AG10803 (cell line): ENCODE data around the gene TPPP.

Source experiments
- DNase-seq: peaks from one replicate; pipeline ENCODE4 v3.0.0; 2010; ENCODE audit warnings: low read depth
- H3K4me3 ChIP-seq: 2 replicates; pipeline ENCODE4 v1.5.1; 2011; ENCODE audit warnings: mild to moderate bottlenecking, low read length, control low read depth
- CTCF ChIP-seq: conservative IDR thresholded peaks from 2 replicates; pipeline ENCODE4 v1.5.1; 2011; ENCODE audit warnings: mild to moderate bottlenecking, low read length, control low read depth, inconsistent platforms

TPPP gene

GRCh38 chr5:664343-664993 lies 28.7 kb downstream of the TPPP start:
- H3K4me3 ChIP-seq: no peak overlapping the region
- no peak for TF ChIP-seq CTCF
- DNase-seq: no peak

GRCh38 chr5:663436-664342 lies 29.5 kb downstream of the TPPP start:
- DNase-seq: no peak
- no peak for TF ChIP-seq CTCF
- H3K4me3 ChIP-seq: no peak overlapping the region

- no peak for DNase-seq
- H3K4me3 ChIP-seq: no peak overlapping the region
- TF ChIP-seq CTCF: no peak
Observed at GRCh38 chr5:662751-663435, 30.3 kb downstream of the TPPP start.

- TF ChIP-seq CTCF: no peak
- DNase-seq: no peak
- no peak overlapping the region for H3K4me3 ChIP-seq
Observed at GRCh38 chr5:661891-662750, 31.0 kb downstream of the TPPP start.

- TF ChIP-seq CTCF: no peak
- no peak overlapping the region for H3K4me3 ChIP-seq
- no peak for DNase-seq
Observed at GRCh38 chr5:660491-661030, 32.6 kb downstream of the TPPP start.

GRCh38 chr5:659496-660263 lies 33.5 kb downstream of the TPPP start:
- no peak for TF ChIP-seq CTCF
- no peak overlapping the region for H3K4me3 ChIP-seq
- DNase-seq: no peak
